ENCODE measurements around the gene DISC1. TPM values are rescaled to one million over a fixed set of nuclear protein-coding genes. Genes with fewer than 3 reads are reported as not detected.
A peak's percentile ranks its signal among the peaks of the same experiment; 100 is the strongest.

The DISC1 gene
- total RNA-seq, 2 experiments from 2014 or later, result 19.8 to 20.0 TPM

- Mint-ChIP-seq H3K4me1 (ENCODE audit: low read depth) (no peaks in the 10 kb centered on the region), H3K9me3 (peaks cover 14% of the 10 kb centered on the region), H3K27ac (no peak overlapping the region), H3K36me3 (ENCODE audit: low read depth) (peaks cover 84% of the 10 kb centered on the region), H3K4me3 (no peak overlapping the region), H3K27me3 (no peaks in the 10 kb centered on the region)
- Histone ChIP-seq H3K4me3 (ENCODE audit: low read length) (no peak overlapping the region), H3K9me3 (ENCODE audit: control insufficient read depth in 1 of 2, insufficient read depth in 1 of 2, low read length in 2 of 2) (peaks cover 13 to 21% of the 10 kb centered on the region in 2 experiments), H3K27me3 (ENCODE audit: control insufficient read depth in 1 of 2, insufficient read depth in 2 of 2, low read length in 2 of 2) (no peaks in the 10 kb centered on the region), H3K36me3 (ENCODE audit: insufficient read depth, low read length) (peaks cover 27% of the 10 kb centered on the region), H3K27ac (ENCODE audit: low read depth in 1 of 2, low read length in 2 of 2) (no peak overlapping the region), H3K4me1 (ENCODE audit: insufficient read depth, low read length) (no peaks in the 10 kb centered on the region)
- TF ChIP-seq, protein P1, sequence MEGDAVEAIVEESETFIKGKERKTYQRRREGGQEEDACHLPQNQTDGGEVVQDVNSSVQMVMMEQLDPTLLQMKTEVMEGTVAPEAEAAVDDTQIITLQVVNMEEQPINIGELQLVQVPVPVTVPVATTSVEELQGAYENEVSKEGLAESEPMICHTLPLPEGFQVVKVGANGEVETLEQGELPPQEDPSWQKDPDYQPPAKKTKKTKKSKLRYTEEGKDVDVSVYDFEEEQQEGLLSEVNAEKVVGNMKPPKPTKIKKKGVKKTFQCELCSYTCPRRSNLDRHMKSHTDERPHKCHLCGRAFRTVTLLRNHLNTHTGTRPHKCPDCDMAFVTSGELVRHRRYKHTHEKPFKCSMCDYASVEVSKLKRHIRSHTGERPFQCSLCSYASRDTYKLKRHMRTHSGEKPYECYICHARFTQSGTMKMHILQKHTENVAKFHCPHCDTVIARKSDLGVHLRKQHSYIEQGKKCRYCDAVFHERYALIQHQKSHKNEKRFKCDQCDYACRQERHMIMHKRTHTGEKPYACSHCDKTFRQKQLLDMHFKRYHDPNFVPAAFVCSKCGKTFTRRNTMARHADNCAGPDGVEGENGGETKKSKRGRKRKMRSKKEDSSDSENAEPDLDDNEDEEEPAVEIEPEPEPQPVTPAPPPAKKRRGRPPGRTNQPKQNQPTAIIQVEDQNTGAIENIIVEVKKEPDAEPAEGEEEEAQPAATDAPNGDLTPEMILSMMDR (IDR thresholded peaks at IDR 0.05), result no peak
- ChIA-PET POLR2A (no interaction called here), CTCF (no interaction called here)
- intact Hi-C loops (cut with DNase I, micrococcal nuclease), result no loop called here
- no peak for DNase-seq
- ATAC-seq (ENCODE audit: poor library complexity), result no peak
These were observed 124.8 kb downstream of the DISC1 start for GRCh38 chr1:231751415-231751814.

DNA sequence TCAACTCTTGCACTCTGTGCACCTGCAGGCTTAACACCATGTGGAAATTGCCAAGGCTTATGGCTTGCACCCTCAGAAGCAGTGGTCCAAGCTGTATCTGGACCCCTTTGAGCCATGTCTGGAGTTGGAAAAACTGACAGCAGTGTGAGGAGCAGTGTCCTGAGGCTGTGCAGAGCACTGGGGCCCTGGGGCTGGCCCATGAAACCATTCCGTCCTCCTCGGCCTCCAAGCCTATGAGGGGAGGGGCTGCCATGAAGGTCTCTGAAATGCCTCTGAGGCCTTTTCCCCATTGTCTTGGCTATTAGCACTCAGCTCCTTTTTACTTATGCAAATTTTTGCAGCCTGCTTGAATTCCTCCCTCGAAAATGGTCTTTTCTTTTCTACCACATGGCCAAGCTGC, 126.7 kb downstream of the DISC1 start:
- ATAC-seq (ENCODE audit: poor library complexity) (no peak), DNase-seq (no peak)
- H3K4me3 Mint-ChIP-seq, result no peak overlapping the region
- no peak overlapping the region for H3K27ac ChIP-seq (ENCODE audit: low read depth in 1 of 2, low read length in 2 of 2)
- H3K27me3 ChIP-seq (ENCODE audit: control insufficient read depth in 1 of 2, insufficient read depth in 2 of 2, low read length in 2 of 2), result no peaks in the 10 kb centered on the region
- TF ChIP-seq, protein P1 (IDR thresholded peaks at IDR 0.05), result no peak
- H3K4me1 ChIP-seq (ENCODE audit: insufficient read depth, low read length), result no peaks in the 10 kb centered on the region
- H3K4me3 ChIP-seq (ENCODE audit: low read length), result no peak overlapping the region
- POLR2A ChIA-PET, result no interaction called here
- no peak overlapping the region for H3K27ac Mint-ChIP-seq
- peaks cover 14% of the 10 kb centered on the region for H3K9me3 Mint-ChIP-seq
- CTCF ChIA-PET, result no interaction called here
- H3K4me1 Mint-ChIP-seq (ENCODE audit: low read depth), result no peaks in the 10 kb centered on the region
- intact Hi-C loops (cut with DNase I, micrococcal nuclease), result no loop called here
- peaks cover 27% of the 10 kb centered on the region for H3K36me3 ChIP-seq (ENCODE audit: insufficient read depth, low read length)
- no peaks in the 10 kb centered on the region for H3K27me3 Mint-ChIP-seq
- peaks cover 13 to 21% of the 10 kb centered on the region in 2 experiments for H3K9me3 ChIP-seq (ENCODE audit: control insufficient read depth in 1 of 2, insufficient read depth in 1 of 2, low read length in 2 of 2)
- H3K36me3 Mint-ChIP-seq (ENCODE audit: low read depth), result peaks cover 76% of the 10 kb centered on the region

GRCh38 chr1:231757101-231757404, 130.5 kb downstream of the DISC1 start:
- H3K27ac ChIP-seq (ENCODE audit: low read depth in 1 of 2, low read length in 2 of 2), result no peak overlapping the region
- POLR2A ChIA-PET, result interaction anchor here (0.7 kb wide), 1 partner anchor 144 kb away, joined by 3 read pairs; no protein-coding TSS in a partner anchor
- intact Hi-C loops (cut with DNase I, micrococcal nuclease), result loop anchor here (2.0 to 5.0 kb wide), 2 partner anchors 870 to 1485 kb away; no protein-coding TSS in a partner anchor

More at GRCh38 chr1:231757101-231757404, 130.5 kb downstream of the DISC1 start:
- Histone ChIP-seq H3K9me3 (ENCODE audit: control insufficient read depth in 1 of 2, insufficient read depth in 1 of 2, low read length in 2 of 2) (peaks cover 10 to 14% of the 10 kb centered on the region in 2 experiments), H3K4me1 (ENCODE audit: insufficient read depth, low read length) (no peaks in the 10 kb centered on the region), H3K4me3 (ENCODE audit: low read length) (no peak overlapping the region), H3K36me3 (ENCODE audit: insufficient read depth, low read length) (peaks cover 12% of the 10 kb centered on the region), H3K27me3 (ENCODE audit: control insufficient read depth in 1 of 2, insufficient read depth in 2 of 2, low read length in 2 of 2) (no peaks in the 10 kb centered on the region)
- TF ChIP-seq, protein P1 (IDR thresholded peaks at IDR 0.05), result peak; percentile 72
- CTCF ChIA-PET, result interaction anchor here (0.6 to 1.4 kb wide), 13 partner anchors 9 to 400 kb away, joined by 3 to 7 read pairs (median 4); no protein-coding TSS in a partner anchor
- H3K4me1 Mint-ChIP-seq (ENCODE audit: low read depth), result no peaks in the 10 kb centered on the region
- H3K9me3 Mint-ChIP-seq, result peaks cover 5% of the 10 kb centered on the region
- DNase-seq (no peak), ATAC-seq (ENCODE audit: poor library complexity) (no peak)
- H3K27ac Mint-ChIP-seq, result no peak overlapping the region
- no peak overlapping the region for H3K4me3 Mint-ChIP-seq
- H3K27me3 Mint-ChIP-seq, result no peaks in the 10 kb centered on the region
- peaks cover 66% of the 10 kb centered on the region for H3K36me3 Mint-ChIP-seq (ENCODE audit: low read depth)

Measured in CD4-positive, alpha-beta T cell (primary cell).